Peyer's patch (tissue), 4 donors: ENCODE results near the gene RYK.

Experiments used
- CTCF ChIP-seq, 6 experiments: fragments of 450-650 bp in 4 of 6; fragments of 200-600 bp in 2 of 6; sonication (generic) in 1 of 6; IDR thresholded peaks; one replicate each; pipeline ENCODE4 v1.5.1; 2017 to 2019; ENCODE audit warnings: antibody characterized with exemption in 6 of 6, mild to moderate bottlenecking in 3 of 6, moderate library complexity in 1 of 6
- POLR2A ChIP-seq, 2 donors: fragments of 450-650 bp; IDR thresholded peaks; one replicate each; pipeline ENCODE4 v1.5.1; 2017; ENCODE audit warnings: antibody characterized with exemption in 2 of 2, mild to moderate bottlenecking in 2 of 2, moderate library complexity in 2 of 2

- no peak for TF ChIP-seq CTCF (IDR thresholded peaks at IDR 0.05)
- no peak for TF ChIP-seq POLR2A (IDR thresholded peaks at IDR 0.05)
Observed at GRCh38 chr3:134145183-134145582, 105.5 kb downstream of the RYK start.
